NCI-H1694 treated with DMSO at 0.1 percent for 48 hours (cell line): ENCODE data around the gene HEPHL1.

Source experiments
- DNase-seq: peaks from one replicate; lab custom pipeline; 2025; lab: John Stamatoyannopoulos, UW

Gene HEPHL1

GRCh38 chr11:94025690-94026394 is 4.7 kb downstream of the HEPHL1 start:
- DNase-seq: no peak

GRCh38 chr11:94027210-94027609 is 6.1 kb downstream of the HEPHL1 start:
- no peak for DNase-seq

- no peak for DNase-seq
Observed at GRCh38 chr11:94028436-94028835, 7.3 kb downstream of the HEPHL1 start.

- DNase-seq: no peak
Observed at GRCh38 chr11:94030059-94030458, 8.9 kb downstream of the HEPHL1 start.

- no peak for DNase-seq
Observed at GRCh38 chr11:94031625-94032024, 10.5 kb downstream of the HEPHL1 start.

GRCh38 chr11:94032066-94032465 is 10.9 kb downstream of the HEPHL1 start:
- no peak for DNase-seq

GRCh38 chr11:94032725-94033124 is 11.6 kb downstream of the HEPHL1 start:
- no peak for DNase-seq

- no peak for DNase-seq
Observed at GRCh38 chr11:94034207-94034606, 13.1 kb downstream of the HEPHL1 start.

GRCh38 chr11:94036096-94036495 is 14.9 kb downstream of the HEPHL1 start:
- DNase-seq: no peak

- DNase-seq: no peak
Observed at GRCh38 chr11:94043241-94043640, 22.1 kb downstream of the HEPHL1 start.

GRCh38 chr11:94046796-94047195 is 25.6 kb downstream of the HEPHL1 start:
- DNase-seq: no peak

GRCh38 chr11:94048032-94048709 is 27.0 kb downstream of the HEPHL1 start:
- no peak for DNase-seq

GRCh38 chr11:94049351-94049750 is 28.2 kb downstream of the HEPHL1 start:
- DNase-seq: no peak

- DNase-seq: no peak
Observed at GRCh38 chr11:94058630-94059029, 37.5 kb downstream of the HEPHL1 start.

- no peak for DNase-seq
Observed at GRCh38 chr11:94059065-94059464, 37.9 kb downstream of the HEPHL1 start.

- DNase-seq: no peak
Observed at GRCh38 chr11:94060401-94060800, 39.2 kb downstream of the HEPHL1 start.

GRCh38 chr11:94062360-94062759 is 41.2 kb downstream of the HEPHL1 start:
- no peak for DNase-seq

- DNase-seq: no peak
Observed at GRCh38 chr11:94066901-94067429, 45.8 kb downstream of the HEPHL1 start.

GRCh38 chr11:94068764-94069163 is 47.6 kb downstream of the HEPHL1 start:
- no peak for DNase-seq

- no peak for DNase-seq
Observed at GRCh38 chr11:94077552-94078293, 56.6 kb downstream of the HEPHL1 start.

- DNase-seq: no peak
Observed at GRCh38 chr11:94084164-94084563, 63.0 kb downstream of the HEPHL1 start.

GRCh38 chr11:94088906-94089305 is 67.8 kb downstream of the HEPHL1 start:
- no peak for DNase-seq

GRCh38 chr11:94089341-94089740 is 68.2 kb downstream of the HEPHL1 start:
- DNase-seq: no peak
